RWPE2 (cell line): ENCODE measurements around the gene NOTCH2NLA.
"Not testable (repeated sequence)": the region's sequence is repeated elsewhere in the genome, so short reads cannot be mapped to it uniquely, and the experiment has no call there.

ENCODE experiments used
- ATAC-seq: fragments of 200-7000 bp; cut with Tn5 transposase; 3 replicates; pipeline ENCODE4 v1.9.1; 2021; ENCODE audit warnings: low read depth
- DNase-seq: peaks from one replicate; pipeline ENCODE4 v3.0.0-alpha.2; 2020; ENCODE audit warnings: low spot score
- H3K27ac ChIP-seq: fragments of 450-650 bp; 2 replicates; pipeline ENCODE4 v1.5.1; 2017; ENCODE audit warnings: mild to moderate bottlenecking; ENCODE audit not compliant: poor library complexity, severe bottlenecking
- H3K27me3 ChIP-seq: fragments of 250-450 bp; sonication (Bioruptor Pico); 2 replicates; pipeline ENCODE4 v1.5.1; 2021; ENCODE audit warnings: mild to moderate bottlenecking, moderate library complexity; ENCODE audit not compliant: insufficient read depth, poor library complexity, severe bottlenecking
- H3K36me3 ChIP-seq: fragments of 250-450 bp; sonication (Bioruptor Pico); 2 replicates; pipeline ENCODE4 v1.5.1; 2020; ENCODE audit warnings: low read depth, mild to moderate bottlenecking, moderate library complexity
- H3K4me1 ChIP-seq: fragments of 250-450 bp; sonication (Bioruptor Pico); 2 replicates; pipeline ENCODE4 v1.5.1; 2021; ENCODE audit warnings: mild to moderate bottlenecking, moderate library complexity; ENCODE audit not compliant: insufficient read depth, poor library complexity, severe bottlenecking
- H3K4me3 ChIP-seq: fragments of 250-450 bp; sonication (Bioruptor Pico); 2 replicates; pipeline ENCODE4 v1.5.1; 2021; ENCODE audit warnings: mild to moderate bottlenecking, moderate library complexity; ENCODE audit not compliant: severe bottlenecking
- H3K9me3 ChIP-seq: fragments of 250-450 bp; sonication (Bioruptor Pico); 2 replicates; pipeline ENCODE4 v1.5.1; 2021; ENCODE audit warnings: mild to moderate bottlenecking, moderate library complexity; ENCODE audit not compliant: severe bottlenecking

The NOTCH2NLA gene

DNA sequence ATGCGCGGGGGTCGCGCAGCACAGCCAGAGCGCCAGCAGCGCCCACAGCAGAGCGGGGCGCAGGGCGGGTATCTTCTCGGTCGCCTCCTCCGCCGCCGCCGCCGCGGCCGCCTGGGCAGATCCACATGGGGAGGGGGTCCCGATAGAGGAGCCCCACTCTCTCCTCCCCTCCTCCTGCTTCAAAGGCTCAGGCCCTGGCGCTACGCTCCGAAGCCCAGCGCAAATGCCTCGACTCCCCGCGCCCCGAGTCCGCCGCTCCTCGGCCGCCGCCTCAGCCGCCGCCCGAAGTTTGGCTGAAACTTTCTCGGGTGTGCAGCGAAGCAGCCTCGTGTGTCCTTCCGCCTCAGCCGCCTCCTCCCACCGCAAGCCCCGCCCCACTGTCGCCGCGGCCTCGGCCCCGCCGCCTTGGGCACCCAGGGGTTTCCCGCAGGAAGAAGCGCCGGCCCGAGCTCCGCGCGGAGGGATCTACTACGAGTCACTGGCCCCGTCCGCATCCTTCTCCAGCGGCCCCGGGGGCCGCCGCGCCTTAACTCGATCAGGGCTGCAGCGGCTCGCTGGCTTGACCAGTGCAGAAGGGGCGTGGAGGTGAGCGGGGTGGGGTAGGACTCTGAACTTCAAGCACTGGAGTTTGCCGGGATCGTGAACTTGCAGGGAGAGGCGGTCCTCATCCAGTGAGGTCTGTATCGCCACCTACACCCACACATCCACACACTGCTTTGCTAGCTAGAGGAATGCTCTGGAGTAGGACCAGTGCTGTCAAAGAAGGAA lies at the start of gene NOTCH2NLA:
Gene NOTCH2NLA (minus strand): TSS at position 312 of the 768 bp plus-strand sequence. CDS start 39,684 bp downstream, outside the sequence.
- ATAC-seq: peak; percentile 78
- H3K9me3 ChIP-seq, H3K4me1 ChIP-seq, H3K36me3 ChIP-seq, H3K27me3 ChIP-seq: not testable (repeated sequence)
- Histone ChIP-seq H3K27ac (peak within 1 kb of the TSS; percentile 55), H3K4me3 (peak within 1 kb of the TSS; percentile 44)
- peak; percentile 4 for DNase-seq

DNA sequence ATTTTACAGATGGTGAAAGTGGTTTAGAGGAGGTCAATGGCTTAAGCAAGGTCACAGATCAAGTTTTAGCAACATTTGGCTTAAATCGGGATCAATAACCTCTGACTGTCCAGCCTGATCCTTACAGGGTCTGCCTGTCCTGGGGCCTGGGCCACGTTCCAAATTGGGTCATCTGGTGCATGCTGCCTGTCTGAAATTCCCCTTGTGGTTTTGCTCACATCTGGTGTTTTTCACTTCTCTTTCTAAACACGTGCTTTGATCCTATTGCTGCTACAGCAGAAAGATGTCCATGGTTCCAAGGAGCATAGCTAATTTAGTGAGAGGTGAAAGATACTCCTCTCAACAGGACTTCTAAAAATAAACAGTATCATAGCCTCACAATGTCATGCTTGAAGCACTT lies 49.5 kb upstream of the NOTCH2NLA start:
- ATAC-seq, H3K9me3 ChIP-seq, H3K4me3 ChIP-seq, H3K27me3 ChIP-seq, H3K27ac ChIP-seq, H3K4me1 ChIP-seq, DNase-seq, H3K36me3 ChIP-seq: not testable (repeated sequence)

DNA sequence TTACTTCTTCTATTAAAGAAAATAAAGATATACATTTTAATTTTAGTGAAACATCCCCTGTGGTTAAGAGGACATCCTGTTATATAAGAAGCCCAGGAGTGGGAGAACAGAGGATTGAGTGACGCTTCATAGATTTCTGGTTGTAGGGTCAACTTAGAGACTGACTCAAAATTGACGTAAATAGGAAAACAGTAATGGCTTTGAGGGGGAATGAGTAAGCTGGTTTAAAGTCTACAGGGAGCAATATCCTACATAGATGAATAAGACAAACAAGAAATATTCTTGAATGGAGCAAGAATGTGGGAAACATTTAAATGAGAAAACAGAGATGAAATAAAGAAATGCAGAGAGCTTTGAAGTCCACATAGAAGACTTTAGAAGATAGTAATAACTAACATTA lies 48.3 kb upstream of the NOTCH2NLA start:
- not testable (repeated sequence) for DNase-seq, H3K27ac ChIP-seq

DNA sequence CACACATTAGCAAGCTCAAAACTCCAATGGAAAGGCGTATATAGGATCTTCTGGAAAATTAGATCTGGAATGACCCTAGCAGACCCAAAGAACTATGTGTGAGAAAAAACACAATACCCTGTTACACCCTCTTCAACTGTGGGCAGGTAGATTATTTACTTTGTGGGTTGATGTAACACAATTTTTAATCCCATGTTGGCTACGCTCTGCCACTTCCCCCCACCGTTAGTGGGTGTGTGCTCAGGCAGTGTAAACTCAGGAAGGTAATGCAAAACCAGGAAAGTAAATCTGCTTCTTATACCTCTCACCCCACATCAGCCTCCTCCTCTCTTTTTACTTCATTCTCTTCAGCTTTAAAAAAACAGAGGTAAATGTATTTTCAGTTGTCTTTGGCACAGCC lies 45.3 kb upstream of the NOTCH2NLA start:
- peak; percentile 52; the same call in 2 of the 3 replicates for ATAC-seq
- not testable (repeated sequence) for H3K27ac ChIP-seq, H3K36me3 ChIP-seq, H3K4me1 ChIP-seq, H3K9me3 ChIP-seq, DNase-seq, H3K27me3 ChIP-seq, H3K4me3 ChIP-seq

More for the DNA sequence above, 48.3 kb upstream of the NOTCH2NLA start:
- H3K36me3 ChIP-seq, H3K4me1 ChIP-seq, H3K27me3 ChIP-seq, H3K9me3 ChIP-seq, H3K4me3 ChIP-seq, ATAC-seq: not testable (repeated sequence)

DNA sequence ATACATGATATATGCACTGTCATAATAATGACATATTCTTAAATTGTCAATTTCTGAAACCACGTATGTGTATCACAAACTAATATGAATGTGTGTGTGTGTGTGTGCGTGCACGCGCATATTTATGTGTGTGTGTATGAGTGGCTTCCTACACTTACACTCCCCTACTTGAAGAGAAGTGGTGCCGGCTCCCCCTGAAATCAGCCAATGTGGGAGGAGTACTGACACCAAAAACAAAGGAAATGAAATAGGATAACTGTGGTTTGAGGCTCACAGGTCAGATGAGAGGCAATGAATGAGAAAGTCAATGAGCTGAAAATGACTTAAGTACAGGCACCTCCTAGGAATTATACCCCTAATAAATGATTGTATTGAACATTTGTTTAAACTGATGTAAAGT lies 44.4 kb upstream of the NOTCH2NLA start:
- not testable (repeated sequence) for H3K27me3 ChIP-seq, H3K27ac ChIP-seq, H3K36me3 ChIP-seq, ATAC-seq, H3K4me1 ChIP-seq, H3K4me3 ChIP-seq, DNase-seq, H3K9me3 ChIP-seq

DNA sequence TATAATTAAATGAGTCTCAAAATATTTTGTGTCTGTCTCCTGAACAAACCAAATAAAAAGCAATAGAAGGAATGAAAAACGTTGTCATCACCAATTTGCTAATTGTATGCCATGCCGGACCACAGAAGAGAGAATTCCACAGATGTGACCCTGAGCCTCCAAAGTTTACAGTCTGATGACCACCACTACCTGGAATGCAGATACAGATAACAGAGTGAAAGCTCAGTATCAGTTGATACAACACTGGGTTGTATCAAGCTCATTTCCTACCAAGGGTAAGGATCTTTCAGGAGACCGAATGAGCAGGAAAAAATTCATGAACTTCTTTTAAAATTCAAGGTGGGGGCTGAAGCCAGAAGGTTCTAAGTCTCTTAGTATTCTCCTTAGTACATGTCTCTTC lies 43.9 kb upstream of the NOTCH2NLA start:
- H3K36me3 ChIP-seq, H3K27ac ChIP-seq, H3K27me3 ChIP-seq, DNase-seq, H3K4me1 ChIP-seq, H3K4me3 ChIP-seq, H3K9me3 ChIP-seq: not testable (repeated sequence)
- peak; percentile 88 for ATAC-seq

DNA sequence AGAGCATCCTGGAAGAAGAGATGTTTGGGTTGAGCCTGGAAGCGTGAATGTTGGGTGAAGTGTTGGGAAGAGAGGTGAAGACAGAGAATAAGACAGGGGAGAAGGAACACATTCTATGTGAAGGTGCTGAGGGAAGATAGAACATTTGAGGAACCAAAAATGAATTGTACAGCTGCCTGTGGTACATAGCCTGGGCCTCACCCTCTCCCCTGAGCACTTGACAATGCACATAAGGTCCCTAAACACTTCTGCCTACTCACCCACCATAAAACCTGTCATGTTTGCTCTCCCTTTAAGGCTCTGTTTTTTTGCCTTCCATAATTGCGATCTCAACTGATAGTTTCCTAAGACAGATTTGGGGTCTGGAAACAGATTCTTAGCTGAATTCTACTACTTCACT lies 43.2 kb upstream of the NOTCH2NLA start:
- DNase-seq, H3K4me3 ChIP-seq, H3K4me1 ChIP-seq, H3K36me3 ChIP-seq, H3K27ac ChIP-seq, H3K9me3 ChIP-seq, ATAC-seq, H3K27me3 ChIP-seq: not testable (repeated sequence)

DNA sequence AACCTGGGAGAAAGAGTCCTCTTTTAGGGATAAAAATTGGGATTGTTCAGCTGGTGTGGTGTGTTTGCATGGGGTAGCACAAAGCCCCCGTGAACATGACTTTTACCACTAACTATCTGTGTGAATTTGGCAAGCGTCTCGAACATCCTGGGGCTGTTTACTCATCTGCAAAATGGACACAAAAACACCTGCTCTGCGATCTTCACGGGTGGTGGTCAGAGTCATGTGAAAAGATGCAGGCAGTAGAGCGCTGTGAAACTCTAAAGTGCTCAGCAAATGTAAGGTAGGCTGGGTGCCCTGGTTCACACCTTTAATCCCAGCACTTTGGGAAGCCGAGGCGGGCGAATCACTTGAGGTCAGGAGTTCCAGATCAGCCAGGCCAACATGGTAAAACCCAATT lies 41.3 kb upstream of the NOTCH2NLA start:
- H3K9me3 ChIP-seq, H3K27me3 ChIP-seq, DNase-seq, H3K4me1 ChIP-seq, H3K36me3 ChIP-seq, H3K27ac ChIP-seq, ATAC-seq, H3K4me3 ChIP-seq: not testable (repeated sequence)

DNA sequence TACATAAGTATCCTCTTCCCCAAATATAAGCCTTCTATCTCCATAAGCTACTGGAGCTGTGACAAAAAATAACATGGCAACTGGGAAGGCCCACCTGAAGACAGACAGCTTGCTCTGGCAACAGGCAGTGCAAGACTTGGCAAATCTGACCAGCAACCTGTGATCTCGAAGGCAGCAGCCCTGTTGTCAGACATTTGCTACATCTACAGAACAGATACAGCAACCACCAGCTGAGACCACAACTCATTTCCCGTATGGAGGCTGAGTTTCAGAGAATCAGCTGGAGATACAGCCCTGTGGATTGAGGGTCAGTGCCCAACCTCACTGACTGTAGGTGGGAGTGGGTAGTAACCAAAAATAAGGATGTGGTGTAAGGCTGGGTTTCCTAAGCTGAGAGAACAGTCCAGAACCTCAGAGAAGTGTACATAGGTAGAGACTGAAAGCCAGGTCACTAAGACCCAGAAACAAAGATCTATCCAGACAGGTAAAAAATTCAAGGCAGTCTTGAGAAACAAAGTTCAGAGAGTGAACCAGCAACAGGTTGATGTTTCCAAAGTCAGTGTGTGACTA lies 37.4 kb upstream of the NOTCH2NLA start:
- not testable (repeated sequence) for H3K9me3 ChIP-seq, H3K36me3 ChIP-seq, H3K4me1 ChIP-seq, ATAC-seq, H3K27ac ChIP-seq, H3K27me3 ChIP-seq, DNase-seq, H3K4me3 ChIP-seq

DNA sequence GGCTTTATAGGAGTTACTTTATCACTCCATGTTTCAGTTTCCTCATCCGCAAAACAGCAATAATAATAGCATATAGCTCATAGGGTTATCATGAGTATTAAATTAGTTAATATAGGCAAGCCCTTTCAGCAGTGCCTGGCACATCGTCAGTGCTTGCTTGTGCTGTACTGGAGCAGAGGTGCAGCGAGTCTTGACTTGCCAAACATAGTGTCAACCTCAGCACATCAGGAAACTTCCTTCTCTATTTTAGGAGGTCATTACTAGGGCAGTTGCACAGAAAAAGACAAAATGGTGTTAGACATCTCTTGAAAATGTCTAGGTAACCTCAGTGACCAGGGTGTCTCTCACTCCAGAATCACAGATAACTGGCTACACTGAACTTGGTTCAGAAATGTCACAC lies 35.9 kb upstream of the NOTCH2NLA start:
- not testable (repeated sequence) for H3K9me3 ChIP-seq, H3K27ac ChIP-seq, H3K4me3 ChIP-seq, H3K36me3 ChIP-seq, DNase-seq, H3K4me1 ChIP-seq, H3K27me3 ChIP-seq
- ATAC-seq: peak; percentile 64

DNA sequence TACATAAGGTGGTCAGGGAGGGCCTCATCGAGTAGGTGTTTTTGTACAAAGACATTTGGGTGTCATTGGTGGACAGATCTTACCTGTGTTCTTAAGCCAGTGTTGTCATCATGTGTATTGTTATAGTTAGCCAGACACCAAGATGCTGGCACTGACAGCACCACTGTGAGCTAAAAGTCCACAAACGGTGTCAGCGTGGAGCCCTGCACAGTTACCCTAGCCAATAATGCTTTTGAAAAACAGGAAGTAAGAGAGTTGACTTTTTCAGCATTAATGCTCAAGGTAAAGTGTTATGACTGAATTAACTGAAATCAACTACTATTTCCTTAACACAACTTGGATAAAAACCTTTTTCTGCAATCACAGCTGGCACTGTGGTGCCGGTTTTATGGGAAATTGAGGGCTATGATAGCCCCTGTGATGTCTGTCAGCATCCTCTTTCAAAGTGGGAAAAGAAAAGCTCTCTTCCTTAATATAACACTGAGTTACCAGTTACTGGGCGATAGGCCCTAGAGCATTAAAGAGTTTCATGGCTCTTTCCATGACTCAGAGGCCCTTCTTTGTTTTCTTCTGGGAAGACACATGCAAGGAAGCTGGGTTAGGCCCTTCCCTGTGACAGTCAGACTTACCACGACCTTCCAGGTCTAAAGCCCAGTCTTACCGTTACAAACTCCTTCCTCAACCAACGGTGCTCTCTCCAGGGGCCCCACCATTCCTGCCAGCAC lies 31.3 kb upstream of the NOTCH2NLA start:
- not testable (repeated sequence) for H3K4me3 ChIP-seq, ATAC-seq, DNase-seq, H3K9me3 ChIP-seq, H3K36me3 ChIP-seq, H3K27me3 ChIP-seq, H3K27ac ChIP-seq, H3K4me1 ChIP-seq
